H1 (cell line): ENCODE measurements around the gene UNC119B. TPM values are rescaled to one million over a fixed set of nuclear protein-coding genes. Genes with fewer than 3 reads are reported as not detected.

ENCODE experiments used
- BRCA1 ChIP-seq: IDR thresholded peaks from 2 replicates; pipeline ENCODE4 v1.6.1; 2012; ENCODE audit warnings: low read depth, low read length, improper control_type of control experiment
- CHD7 ChIP-seq: fragments of 300-600 bp; sonication (generic); IDR thresholded peaks from 2 replicates; pipeline ENCODE4 v1.7.1; 2012; ENCODE audit warnings: low read length, moderate library complexity, mild to moderate bottlenecking, inconsistent platforms; ENCODE audit not compliant: insufficient replicate concordance
- RAD21 ChIP-seq, 2 experiments: IDR thresholded peaks in 1 of 2; conservative IDR thresholded peaks in 1 of 2; 2 replicates each; pipeline ENCODE4 v1.6.1; 2011; ENCODE audit warnings: low read depth in 2 of 2, low read length in 2 of 2, improper control_type of control experiment in 1 of 2, inconsistent platforms in 1 of 2, mild to moderate bottlenecking in 1 of 2, moderate library complexity in 1 of 2
- RNF2 ChIP-seq: fragments of 200-900, 300-1000 bp; sonication (generic); IDR thresholded peaks from 2 replicates; pipeline ENCODE4 v1.7.1; 2016; ENCODE audit warnings: borderline replicate concordance, low read depth, mild to moderate bottlenecking, antibody characterized with exemption, low read length; ENCODE audit not compliant: poor library complexity, severe bottlenecking; ENCODE audit errors: missing control alignments
- SP2 ChIP-seq: IDR thresholded peaks from 2 replicates; pipeline ENCODE4 v1.6.1; 2012; ENCODE audit warnings: mild to moderate bottlenecking, low read length, inconsistent platforms
- TEAD4 ChIP-seq: IDR thresholded peaks from 2 replicates; pipeline ENCODE4 v1.6.1; 2012; ENCODE audit warnings: low read depth, low read length, inconsistent platforms, mixed read lengths
- ZNF274 ChIP-seq: IDR thresholded peaks from 2 replicates; pipeline ENCODE4 v1.7.0; 2012; ENCODE audit warnings: low read length, borderline replicate concordance; ENCODE audit errors: extremely low read depth
- polyA plus RNA-seq, 7 experiments: library from polyadenylated mRNA; depleted of rRNA in 3 of 7; stranded (reverse) in 5 of 7; unstranded in 2 of 7; fragments of >200 nt in 5 of 7; fragments of 200-250 nt in 2 of 7; gene quantifications; 1 replicate in 5 of 7; 2 replicates in 1 of 7; 4 replicates in 1 of 7; pipeline versions ENCODE4 v1.2.1 to v1.2.3, GENCODE V29; 2011 to 2013; ENCODE audit warnings: missing spikeins in 2 of 7, mixed read lengths in 2 of 7
- total RNA-seq: library from RNA; stranded (reverse); fragmentation: NEBNext Ultra II Directional; extraction: Animal tissue kit (Norgen Biotek cat#: 25700); gene quantifications from 2 replicates; pipeline ENCODE4 v1.2.1, GENCODE V29; 2021

UNC119B gene
- total and polyA plus RNA-seq, 2 of the 8 experiments (the other 6 are each of a cell fraction or from before 2014, with no cell fraction given), result 40.5 to 50.1 TPM

GRCh38 chr12:120733574-120733973 lies 23.3 kb downstream of the UNC119B start (continued):
- TF ChIP-seq CHD7, result no peak
- no peak for TF ChIP-seq SP2
- no peak for TF ChIP-seq RNF2
- TF ChIP-seq TEAD4, result no peak
- TF ChIP-seq ZNF274, result no peak
- no peak for TF ChIP-seq BRCA1
- TF ChIP-seq RAD21 (IDR thresholded peaks at IDR 0.05 in 1 of 2, conservative IDR thresholded peaks at IDR 0.05 in 1 of 2; ENCODE audit: low read depth in 2 of 2, low read length in 2 of 2), result no peak
